HG02798 (cell line): ENCODE results near the gene TRAF3.
"Not testable (repeated sequence)": the region's sequence is repeated elsewhere in the genome, so short reads cannot be mapped to it uniquely, and the experiment has no call there.

Source experiments
- ATAC-seq: cut with Tn5 transposase; IDR thresholded peaks from one replicate; pipeline ENCODE4 v1.9.1; 2021; ENCODE audit warnings: mild to moderate bottlenecking; ENCODE audit not compliant: unreplicated experiment, poor library complexity

TRAF3 gene

DNA sequence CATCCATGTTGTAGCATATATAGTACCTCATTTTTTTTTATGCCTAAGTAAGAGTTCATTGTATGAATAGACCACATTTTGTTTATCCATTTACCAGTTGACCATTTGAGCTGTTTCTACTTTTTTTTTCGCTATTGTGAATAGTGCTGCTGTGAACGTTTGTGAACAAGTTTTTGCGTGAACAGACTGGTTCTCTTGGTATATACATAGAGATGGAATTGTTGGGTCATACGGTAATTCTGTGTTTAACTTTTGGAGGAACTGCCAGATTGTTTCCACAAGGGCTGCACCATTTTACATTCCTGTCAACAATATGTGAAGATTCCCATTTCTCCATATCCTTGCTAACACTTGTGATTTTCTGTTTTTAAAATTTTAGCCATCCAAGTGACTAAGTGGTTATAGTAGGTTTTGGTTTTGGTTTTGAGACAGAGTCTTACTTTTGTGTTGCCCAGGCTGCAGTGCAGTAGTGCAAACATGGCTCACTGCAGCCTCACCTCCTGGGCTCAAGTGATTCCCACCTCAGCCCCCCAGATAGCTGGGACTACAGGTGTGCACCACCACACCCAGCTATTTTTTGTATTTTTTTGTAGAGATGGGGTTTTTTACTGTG lies 76.9 kb downstream of the TRAF3 start:
- no peak for ATAC-seq

- ATAC-seq: no peak
Observed at GRCh38 chr14:102856179-102856578, 78.9 kb downstream of the TRAF3 start.

DNA sequence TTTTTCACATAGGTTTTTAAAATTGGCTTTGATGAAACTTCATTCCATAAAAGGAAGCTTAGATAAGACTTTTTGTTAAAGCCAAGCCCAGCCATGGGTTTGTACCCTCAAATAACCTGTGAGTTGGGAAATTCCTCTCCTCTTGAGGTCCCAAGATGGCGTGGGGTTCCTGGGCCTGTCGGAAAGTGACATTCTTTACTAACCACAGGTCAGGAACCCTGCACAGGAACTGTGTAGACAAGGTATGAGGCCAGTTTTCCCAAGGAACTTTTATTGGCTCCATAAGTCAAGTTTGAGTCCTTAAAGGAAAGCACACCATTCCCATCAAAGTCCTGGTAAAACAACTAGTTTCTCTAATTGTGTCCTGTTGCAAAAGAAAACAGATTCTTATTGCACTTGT lies 80.2 kb downstream of the TRAF3 start:
- ATAC-seq: no peak

DNA sequence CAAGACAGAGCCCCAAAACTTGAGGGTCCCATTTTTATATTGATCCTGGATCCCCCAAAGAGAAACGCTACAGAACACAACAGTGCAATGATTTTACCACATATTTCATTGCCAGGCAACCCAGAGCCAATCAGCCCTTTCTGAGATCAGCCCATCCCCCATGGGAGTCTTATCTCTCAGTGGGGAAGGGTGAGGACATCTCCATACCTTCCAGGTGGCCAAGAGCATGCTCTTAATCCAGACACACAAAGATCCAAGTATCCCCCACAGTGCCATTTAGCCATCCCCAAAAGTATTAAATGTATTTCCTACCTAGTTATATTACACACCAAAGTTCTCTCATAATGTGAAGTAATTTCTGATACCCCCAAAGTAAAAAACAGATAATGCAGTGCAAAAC lies 82.7 kb downstream of the TRAF3 start:
- ATAC-seq: no peak

DNA sequence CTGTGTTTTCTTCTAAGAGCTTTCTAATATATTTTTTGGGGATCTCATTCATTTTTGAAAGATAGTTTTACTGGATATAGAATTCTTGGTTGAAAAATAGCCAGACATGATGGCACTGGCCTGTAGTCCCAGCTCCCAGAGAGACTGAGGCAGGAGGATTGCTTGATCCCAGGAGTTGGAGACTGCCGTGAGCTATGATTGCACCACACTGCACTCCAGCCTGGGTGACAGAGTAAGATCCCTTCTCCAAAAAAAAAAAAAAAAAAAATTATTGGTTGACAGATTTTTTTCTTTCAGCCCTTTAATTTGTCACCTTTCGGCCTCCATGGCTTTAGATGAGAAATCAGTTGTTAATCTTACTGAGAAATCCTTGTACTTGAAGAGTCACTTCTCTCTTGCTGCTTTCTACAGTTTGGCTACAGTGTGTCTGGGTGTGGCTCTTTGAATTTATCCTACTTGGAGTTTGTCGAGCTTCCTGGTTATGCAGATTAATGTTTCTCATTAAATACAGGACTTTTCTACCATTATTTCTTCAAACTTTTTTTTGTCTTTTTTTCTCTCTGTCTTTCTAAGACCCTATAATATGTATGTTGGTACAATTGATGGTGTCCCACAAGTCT lies 85.0 kb downstream of the TRAF3 start:
- no peak for ATAC-seq

DNA sequence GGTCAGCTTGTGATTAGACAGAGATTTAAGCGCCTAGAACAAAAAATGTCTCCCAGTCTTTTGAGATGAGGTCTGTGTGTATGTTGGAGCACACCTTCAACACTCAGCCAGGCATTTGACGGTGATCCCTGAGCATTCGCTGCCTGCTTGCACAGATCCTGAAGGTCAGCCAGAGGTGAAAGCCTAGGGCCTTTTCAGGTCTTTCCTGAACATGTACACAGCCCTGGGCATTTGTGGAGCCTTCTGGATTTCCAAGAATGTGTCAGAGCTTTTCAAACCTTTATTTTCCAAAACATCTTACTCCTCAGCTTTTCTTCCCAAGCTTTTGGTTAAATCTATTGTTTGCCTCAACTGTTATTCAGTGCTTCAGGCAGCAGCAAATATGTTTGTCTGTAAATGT lies 86.1 kb downstream of the TRAF3 start:
- no peak for ATAC-seq

DNA sequence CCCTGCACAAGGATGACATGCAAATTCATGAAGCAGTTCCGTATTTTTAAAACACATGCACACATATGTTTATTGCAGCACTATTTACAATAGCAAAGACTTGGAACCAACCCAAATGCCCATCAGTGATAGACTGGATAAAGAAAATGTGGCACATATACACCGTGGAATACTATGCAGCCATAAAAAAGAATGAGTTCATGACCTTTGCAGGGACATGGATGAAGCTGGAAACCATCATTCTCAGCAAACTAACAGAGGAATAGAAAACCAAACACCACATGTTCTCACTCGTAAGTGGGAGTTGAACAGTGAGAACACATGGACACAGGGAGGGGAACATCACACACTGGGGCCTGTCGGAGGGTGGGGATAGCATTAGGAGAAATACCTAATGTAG lies 88.7 kb downstream of the TRAF3 start:
- ATAC-seq: not testable (repeated sequence)

DNA sequence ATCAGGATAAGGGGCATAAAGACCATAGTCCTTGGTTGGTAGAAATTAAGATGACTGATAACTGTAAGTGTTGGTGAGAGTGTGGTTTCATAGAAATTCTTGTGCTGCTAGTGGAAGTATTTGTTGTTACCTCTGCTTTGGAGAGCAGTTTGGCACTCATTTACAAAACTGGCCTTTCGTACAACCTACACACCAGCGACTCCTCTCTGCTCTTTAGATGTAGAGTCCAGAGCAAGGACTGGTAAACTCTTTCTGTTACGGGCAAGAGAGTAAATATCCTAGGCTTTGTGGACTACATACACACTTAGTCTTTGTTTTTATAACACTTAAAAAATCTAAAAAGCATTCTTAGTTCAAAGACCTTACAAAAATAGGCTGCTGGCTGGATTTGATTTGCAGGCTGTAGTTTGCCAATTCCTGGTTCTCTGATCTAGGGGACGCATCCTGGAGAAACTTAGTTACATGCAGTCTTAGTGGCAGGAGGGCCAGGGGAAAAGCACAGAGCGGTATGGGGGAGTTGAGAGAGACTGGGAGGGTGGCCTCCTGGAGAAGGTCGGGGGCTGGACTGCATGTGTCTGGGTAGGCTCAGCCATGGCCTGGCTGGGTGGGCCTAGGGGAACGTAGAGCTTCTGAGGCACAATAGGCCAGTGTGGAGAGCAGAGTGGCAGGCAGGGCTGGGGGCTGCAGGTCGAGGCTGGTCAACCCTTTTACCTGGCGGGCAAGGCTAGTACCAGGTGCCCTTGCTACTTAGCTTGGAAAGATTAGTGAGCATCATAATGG lies 89.9 kb downstream of the TRAF3 start:
- no peak for ATAC-seq

DNA sequence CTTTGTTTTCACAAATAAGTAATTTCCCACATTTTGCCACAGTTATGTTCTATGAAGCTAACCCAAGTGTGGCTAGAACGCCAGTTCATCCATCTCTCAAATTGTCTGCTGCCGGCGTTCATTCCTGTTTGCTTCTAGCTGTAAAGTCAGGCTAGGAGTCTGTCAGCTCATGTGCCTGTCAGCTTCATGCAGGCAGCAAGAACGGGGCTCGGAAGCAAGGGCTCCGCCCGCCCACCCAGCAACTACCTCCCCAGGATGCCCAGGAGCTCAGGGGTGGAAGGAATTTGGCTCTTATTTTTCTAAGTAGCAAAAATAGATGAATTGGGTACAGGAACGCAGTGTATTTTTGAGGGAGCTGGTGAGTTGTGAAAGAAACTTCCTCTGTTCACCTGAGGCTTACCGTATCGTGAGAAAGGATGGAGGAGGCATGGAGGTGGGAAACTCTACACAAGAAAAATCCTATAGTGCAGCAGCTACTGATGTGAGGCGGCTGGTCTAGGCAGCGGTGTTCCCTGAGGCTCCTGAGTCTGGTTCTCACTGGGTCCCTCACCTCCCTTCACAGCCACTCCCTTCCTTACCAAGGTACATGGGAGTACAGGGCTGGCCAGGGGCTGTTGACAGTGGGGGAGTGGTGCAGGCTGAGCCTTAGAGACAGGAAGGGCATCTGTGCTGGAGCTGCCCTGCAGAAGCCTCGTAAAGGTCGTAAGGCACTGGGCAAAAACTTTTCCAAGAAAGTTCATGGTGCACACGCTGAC lies 90.8 kb downstream of the TRAF3 start:
- ATAC-seq: no peak

DNA sequence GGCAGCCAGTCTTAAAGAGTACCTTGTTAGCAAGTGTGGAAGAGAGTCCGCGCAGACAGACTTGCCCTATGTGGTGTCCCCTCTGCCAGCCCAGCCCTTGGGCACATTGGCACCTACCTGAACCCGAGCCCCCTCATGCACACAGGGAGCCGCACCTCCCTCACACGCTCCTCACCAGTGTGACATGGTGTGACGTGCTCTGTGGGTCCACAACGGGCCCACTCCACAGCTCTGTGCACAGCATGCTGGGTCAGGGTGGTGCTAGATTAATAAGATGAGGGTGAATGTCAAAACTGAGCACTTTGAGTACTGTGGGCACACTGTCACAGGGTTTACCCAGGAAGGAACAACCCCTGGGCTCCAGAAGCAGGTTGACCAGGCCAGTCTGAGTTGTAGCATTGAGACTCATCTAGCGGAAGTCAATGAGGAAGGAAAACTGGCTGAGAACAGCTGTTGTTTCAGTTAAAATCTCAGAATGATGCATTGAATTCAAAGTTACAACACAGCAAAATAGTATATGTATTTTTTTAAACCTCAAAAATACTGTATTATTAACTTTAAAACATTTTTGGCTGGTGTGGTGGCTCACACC lies 91.8 kb downstream of the TRAF3 start:
- no peak for ATAC-seq

GRCh38 chr14:102870246-102870645 lies 93.0 kb downstream of the TRAF3 start:
- ATAC-seq: no peak

DNA sequence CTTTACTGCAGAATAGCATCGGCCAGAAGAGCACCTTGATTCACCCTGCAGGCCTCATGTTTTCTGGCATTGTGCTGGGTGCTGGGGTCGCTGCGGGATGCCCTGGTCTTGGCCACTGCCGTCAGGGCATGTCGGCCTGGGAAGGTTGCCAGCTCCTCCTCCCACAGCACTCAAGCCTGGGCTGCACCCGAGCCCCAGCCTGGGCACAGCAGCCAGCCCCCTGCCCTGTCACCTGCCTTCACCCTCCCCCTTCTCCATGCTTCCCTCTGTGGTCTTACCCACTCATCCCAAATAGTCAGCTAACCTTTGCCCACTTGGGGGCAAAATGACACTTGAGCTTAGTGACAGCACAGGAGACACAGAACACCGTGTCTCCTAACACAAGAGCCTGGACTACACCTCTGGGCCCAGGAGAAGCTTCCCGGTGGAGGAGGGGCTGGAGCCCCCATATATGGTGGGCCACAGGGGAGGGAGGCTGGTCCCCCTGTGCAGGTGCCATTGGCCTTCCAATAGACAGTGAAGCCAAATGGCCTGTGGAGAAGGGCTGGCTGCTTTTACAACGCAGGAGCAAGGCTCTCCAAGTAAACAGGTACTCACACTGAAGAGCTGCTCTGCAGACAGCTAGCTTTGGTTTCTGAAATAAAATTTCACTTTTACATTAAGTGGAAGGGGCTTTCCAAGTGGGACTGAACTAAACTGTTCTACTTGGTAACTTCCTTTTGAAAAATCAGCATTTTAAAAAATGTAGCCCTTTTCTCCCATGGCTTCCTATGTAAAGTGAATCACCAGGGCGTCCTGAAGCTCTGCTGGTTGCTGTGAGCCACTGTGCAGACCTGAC lies 94.0 kb downstream of the TRAF3 start:
- no peak for ATAC-seq

DNA sequence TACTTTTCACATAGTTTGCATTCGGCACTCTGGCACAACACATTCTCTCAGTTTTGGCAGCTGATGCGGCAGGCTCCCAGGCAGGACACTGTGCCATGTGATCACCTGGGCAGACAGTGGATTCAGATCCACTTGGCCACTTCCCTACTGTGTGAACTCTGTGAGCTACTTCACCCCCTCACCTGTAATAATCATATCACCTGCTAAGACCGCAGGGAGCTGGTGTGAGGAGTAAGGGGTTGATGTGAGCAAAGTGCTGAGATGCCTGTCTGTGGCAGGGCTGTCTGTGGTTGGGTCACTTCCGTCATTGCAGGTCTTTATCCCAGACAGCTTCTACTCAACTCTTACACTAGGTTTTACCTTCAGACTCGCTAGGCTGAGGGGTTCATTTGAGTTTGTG lies 94.8 kb downstream of the TRAF3 start:
- no peak for ATAC-seq

- ATAC-seq: no peak
Observed at GRCh38 chr14:102873131-102873530, 95.9 kb downstream of the TRAF3 start.

DNA sequence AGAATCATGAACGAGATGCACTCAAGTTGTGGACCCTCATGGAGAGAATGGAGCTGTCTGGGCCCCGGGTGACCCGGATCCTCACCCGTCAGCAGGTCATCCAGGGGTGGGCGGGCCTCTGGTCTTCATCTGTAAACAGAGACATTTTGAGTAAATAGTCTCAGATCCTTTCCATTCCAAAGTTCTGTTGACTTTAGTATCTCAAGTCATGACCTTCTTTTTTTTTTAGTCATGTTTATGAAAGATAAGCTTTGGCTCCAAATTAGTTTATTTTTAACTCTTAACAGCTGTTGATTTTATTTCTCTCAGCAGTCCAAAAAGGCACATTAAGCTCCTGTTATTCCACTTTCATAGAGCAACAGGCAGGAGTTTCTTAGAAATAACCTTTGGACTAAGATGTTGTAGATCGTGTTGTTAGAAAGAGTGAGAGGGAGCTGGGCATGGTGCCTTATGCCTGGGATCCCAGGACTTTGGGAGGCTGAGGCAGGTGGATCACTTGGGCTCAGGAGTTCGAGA lies 96.4 kb downstream of the TRAF3 start:
- ATAC-seq: no peak

DNA sequence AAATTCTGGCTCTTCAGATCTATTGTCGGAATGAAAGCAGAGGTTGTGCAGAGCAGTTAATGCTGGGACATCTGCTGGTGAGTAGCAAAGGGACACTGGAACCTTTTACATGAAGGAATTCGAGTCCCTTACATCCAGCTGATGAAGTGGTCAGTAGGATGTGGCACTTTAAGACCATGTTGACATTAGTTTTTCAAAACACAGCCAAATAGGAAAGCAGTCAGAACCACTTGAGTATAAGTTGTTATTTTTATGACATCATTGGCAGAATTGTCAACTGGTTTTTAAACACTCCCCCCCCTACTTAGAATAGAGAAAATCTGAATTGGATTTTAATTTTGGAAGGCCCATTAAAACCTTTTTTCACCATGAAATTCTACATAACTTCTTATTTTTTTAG lies 98.4 kb downstream of the TRAF3 start:
- ATAC-seq: no peak

DNA sequence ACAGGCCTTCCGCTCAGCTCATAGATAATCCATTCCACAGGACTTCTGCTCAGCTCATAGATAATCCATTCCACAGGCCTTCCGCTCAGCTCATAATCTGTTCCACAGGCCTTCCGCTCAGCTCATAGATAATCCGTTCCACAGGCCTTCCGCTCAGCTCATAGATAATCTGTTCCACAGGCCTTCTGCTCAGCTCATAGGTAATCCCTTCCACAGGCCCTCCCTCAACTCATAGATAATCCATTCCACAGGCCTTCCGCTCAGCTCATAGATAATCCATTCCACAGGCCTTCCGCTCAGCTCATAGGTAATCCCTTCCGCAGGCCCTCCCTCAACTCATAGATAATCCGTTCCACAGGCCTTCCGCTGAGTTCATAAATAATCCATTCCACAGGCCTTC lies 100.3 kb downstream of the TRAF3 start:
- not testable (repeated sequence) for ATAC-seq

GRCh38 chr14:102878174-102878969 lies 101.1 kb downstream of the TRAF3 start:
- ATAC-seq: no peak

- ATAC-seq: no peak
Observed at GRCh38 chr14:102878970-102879460, 101.8 kb downstream of the TRAF3 start.
